OCI-LY3 (cell line): ENCODE results near the gene CDCP2.

Experiments used
- H2AFZ ChIP-seq: fragments of 200-600, 300-600 bp; shearing (Covaris generic); 2 replicates; pipeline ENCODE4 v1.6.0; 2014; ENCODE audit warnings: antibody characterized with exemption, low read depth, low read length
- H3K27ac ChIP-seq: fragments of 200-600, 300-600 bp; sonication (generic); 2 replicates; pipeline ENCODE4 v1.5.1; 2014; ENCODE audit warnings: mild to moderate bottlenecking, low read length, moderate library complexity, mixed read lengths
- H3K27me3 ChIP-seq: fragments of 200-600, 300-600 bp; sonication (generic); 2 replicates; pipeline ENCODE4 v1.6.1; 2014; ENCODE audit warnings: low read depth, low read length, mixed read lengths
- H3K36me3 ChIP-seq: fragments of 200-600, 300-600 bp; sonication (generic); replicated peaks from 2 replicates; pipeline ENCODE3; 2014; ENCODE audit warnings: low read depth, low read length, mixed read lengths
- H3K4me1 ChIP-seq: fragments of 300-600, 200-600 bp; sonication (generic); 2 replicates; pipeline ENCODE4 v1.6.1; 2014; ENCODE audit warnings: low read length, mixed read lengths
- H3K4me2 ChIP-seq: fragments of 200-600, 300-600 bp; sonication (generic); 2 replicates; pipeline ENCODE4 v1.6.1; 2014; ENCODE audit warnings: low read length, mixed read lengths
- H3K4me3 ChIP-seq: fragments of 300-600, 200-600 bp; sonication (generic); 2 replicates; pipeline ENCODE4 v1.5.1; 2014; ENCODE audit warnings: antibody characterized with exemption, mild to moderate bottlenecking, low read length, moderate library complexity
- H3K79me2 ChIP-seq: fragments of 300-600, 200-600 bp; shearing (Covaris generic); 2 replicates; pipeline ENCODE4 v1.6.1; 2014; ENCODE audit warnings: mild to moderate bottlenecking, low read length, mixed read lengths
- H3K9ac ChIP-seq: fragments of 300-600, 200-600 bp; shearing (Covaris generic); 2 replicates; pipeline ENCODE4 v1.6.0; 2014; ENCODE audit warnings: mild to moderate bottlenecking, low read length, moderate library complexity
- H3K9me3 ChIP-seq: fragments of 200-600, 300-600 bp; shearing (Covaris generic); 2 replicates; pipeline ENCODE4 v1.6.1; 2014; ENCODE audit warnings: low read length, mixed read lengths; ENCODE audit not compliant: insufficient read depth
- H4K20me1 ChIP-seq: fragments of 200-600, 300-600 bp; sonication (generic); 2 replicates; pipeline ENCODE4 v1.6.1; 2016; ENCODE audit warnings: low read length, mixed read lengths; ENCODE audit not compliant: insufficient read depth
- CTCF ChIP-seq: fragments of 200-600, 300-600 bp; sonication (generic); IDR thresholded peaks from 2 replicates; pipeline ENCODE4 v1.5.1; 2014; ENCODE audit warnings: antibody characterized with exemption, low read length, low read depth
- EZH2phosphoT487 ChIP-seq: fragments of 200-600 bp; shearing (Covaris generic); IDR thresholded peaks from 2 replicates; pipeline ENCODE4 v1.6.1; 2018; ENCODE audit warnings: antibody characterized with exemption, mixed run types, low read depth

CDCP2 gene

DNA sequence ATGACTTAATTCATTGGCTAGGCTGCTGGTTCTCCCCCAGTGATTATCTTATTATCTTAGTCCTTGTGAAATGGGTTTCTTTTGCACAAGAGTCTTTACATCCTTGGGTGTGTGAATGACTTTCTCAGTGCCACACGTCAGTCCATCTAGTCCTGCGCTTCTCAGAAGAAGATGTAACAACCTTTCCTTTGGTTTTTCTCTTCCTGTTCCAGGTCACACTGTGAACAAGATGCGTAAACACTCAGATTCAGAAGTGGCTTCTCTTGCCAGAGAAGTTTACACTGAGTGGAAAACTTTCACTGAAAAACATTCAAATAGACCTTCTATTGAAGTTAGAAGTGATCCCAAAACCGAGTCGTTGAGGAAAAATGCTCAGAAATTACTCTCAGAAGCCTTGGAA, 64.4 kb downstream of the CDCP2 start:
- Histone ChIP-seq H3K4me1 (no peaks in the 10 kb centered on the region), H3K27ac (no peak overlapping the region), H3K79me2 (no peaks in the 10 kb centered on the region), H4K20me1 (no peaks in the 10 kb centered on the region), H2AFZ (no peak overlapping the region), H3K4me2 (no peak overlapping the region), H3K9ac (no peak overlapping the region), H3K4me3 (no peak overlapping the region), H3K27me3 (no peaks in the 10 kb centered on the region), H3K36me3 (no peaks in the 10 kb centered on the region), H3K9me3 (no peaks in the 10 kb centered on the region)
- TF ChIP-seq EZH2phosphoT487 (no peak), CTCF (no peak)

DNA sequence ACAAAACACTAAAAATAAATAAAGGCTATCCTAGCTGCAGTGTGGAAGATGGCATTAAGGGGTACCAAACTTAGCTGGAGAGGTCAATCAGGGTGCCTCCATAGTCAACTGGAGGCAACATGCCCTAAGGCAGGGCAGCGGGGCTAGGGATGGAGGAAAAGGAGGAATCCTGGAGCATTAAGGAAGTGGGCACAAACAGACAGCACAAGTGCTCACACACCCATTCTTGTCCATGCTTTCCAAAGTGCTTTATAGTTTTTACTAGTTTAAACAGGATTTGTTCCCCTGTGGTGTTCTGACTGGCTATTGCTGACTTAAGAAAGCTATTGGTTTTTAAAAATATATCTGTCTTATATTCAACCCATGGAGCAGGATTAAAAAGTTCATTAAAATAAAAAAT, 66.0 kb downstream of the CDCP2 start:
- no peaks in the 10 kb centered on the region for H3K79me2 ChIP-seq
- no peak overlapping the region for H3K9ac ChIP-seq
- no peaks in the 10 kb centered on the region for H3K9me3 ChIP-seq
- no peaks in the 10 kb centered on the region for H4K20me1 ChIP-seq
- H3K27ac ChIP-seq, result no peak overlapping the region
- H2AFZ ChIP-seq, result no peak overlapping the region
- no peak overlapping the region for H3K4me2 ChIP-seq
- H3K27me3 ChIP-seq, result no peaks in the 10 kb centered on the region
- no peaks in the 10 kb centered on the region for H3K4me1 ChIP-seq
- no peak for TF ChIP-seq CTCF
- TF ChIP-seq EZH2phosphoT487, result no peak
- H3K36me3 ChIP-seq, result no peaks in the 10 kb centered on the region
- H3K4me3 ChIP-seq, result no peak overlapping the region

DNA sequence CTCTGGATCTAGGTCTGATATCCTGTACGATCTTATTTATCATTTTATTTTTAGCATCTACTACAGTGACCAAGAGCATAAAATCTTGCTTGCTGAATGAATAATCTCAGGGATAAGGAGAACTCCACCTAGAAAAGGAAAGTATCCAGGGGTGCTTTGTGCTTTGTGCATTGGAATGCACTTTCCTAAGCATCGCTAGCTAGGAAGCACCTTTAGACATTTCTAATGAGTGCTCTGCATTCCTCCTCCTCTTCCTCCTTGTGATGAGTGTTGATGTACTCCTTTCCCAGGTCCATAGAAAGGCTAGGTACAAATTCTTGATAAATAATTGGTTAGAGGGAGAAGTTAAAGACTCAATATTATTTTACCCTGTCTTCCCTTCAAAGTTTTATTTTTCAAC, 68.0 kb downstream of the CDCP2 start:
- Histone ChIP-seq H3K27ac (no peak overlapping the region), H3K4me2 (no peak overlapping the region), H3K9me3 (no peaks in the 10 kb centered on the region), H2AFZ (no peak overlapping the region), H3K4me3 (no peak overlapping the region), H3K79me2 (no peaks in the 10 kb centered on the region), H3K4me1 (no peaks in the 10 kb centered on the region), H3K27me3 (no peaks in the 10 kb centered on the region), H3K9ac (no peak overlapping the region), H4K20me1 (no peaks in the 10 kb centered on the region), H3K36me3 (no peaks in the 10 kb centered on the region)
- no peak for TF ChIP-seq CTCF
- no peak for TF ChIP-seq EZH2phosphoT487
